NOMO-1 treated with dmso at 0.1 percent for 144 hours (cell line): ENCODE data around the gene JCHAIN.

Source experiments
- DNase-seq: peaks from one replicate; lab custom pipeline; 2025; ENCODE audit not compliant: unreplicated experiment; lab: John Stamatoyannopoulos, UW

JCHAIN gene

GRCh38 chr4:70640192-70640591, 26.1 kb downstream of the JCHAIN start:
- no peak for DNase-seq

- DNase-seq = no peak
These were observed 28.9 kb downstream of the JCHAIN start for GRCh38 chr4:70637239-70637913.

- DNase-seq = no peak
These were observed 31.8 kb downstream of the JCHAIN start for GRCh38 chr4:70634482-70634881.

GRCh38 chr4:70632028-70632427, 34.3 kb downstream of the JCHAIN start:
- DNase-seq = no peak

GRCh38 chr4:70630162-70630561, 36.1 kb downstream of the JCHAIN start:
- no peak for DNase-seq

GRCh38 chr4:70629469-70630090, 36.7 kb downstream of the JCHAIN start:
- no peak for DNase-seq

- DNase-seq = no peak
These were observed 37.9 kb downstream of the JCHAIN start, which contains the start of gene ENAM for GRCh38 chr4:70628444-70628843. Gene ENAM (plus strand): TSS chr4:70628744. CDS start chr4:70629501, 757 bp downstream.

- DNase-seq = no peak
These were observed 38.7 kb downstream of the JCHAIN start for GRCh38 chr4:70627620-70628019.

- no peak for DNase-seq
These were observed 42.0 kb downstream of the JCHAIN start for GRCh38 chr4:70624226-70624793.

GRCh38 chr4:70623323-70623722, 43.0 kb downstream of the JCHAIN start:
- no peak for DNase-seq

GRCh38 chr4:70619778-70620177, 46.5 kb downstream of the JCHAIN start:
- DNase-seq = no peak

GRCh38 chr4:70619288-70619687, 47.0 kb downstream of the JCHAIN start:
- DNase-seq = no peak

- no peak for DNase-seq
These were observed 52.1 kb downstream of the JCHAIN start for GRCh38 chr4:70614184-70614555.

GRCh38 chr4:70613306-70614183, 52.8 kb downstream of the JCHAIN start:
- DNase-seq = no peak

GRCh38 chr4:70608324-70608723, 58.0 kb downstream of the JCHAIN start:
- no peak for DNase-seq

- no peak for DNase-seq
These were observed 58.9 kb downstream of the JCHAIN start for GRCh38 chr4:70607334-70607853.

- no peak for DNase-seq
These were observed 59.8 kb downstream of the JCHAIN start for GRCh38 chr4:70606459-70606858.
